HTERT RPE-1 (cell line): Measurements from ENCODE around the gene RAB3C.

ENCODE experiments used
- in situ Hi-C: fragments of 300-500 bp; cut with MboI; formaldehyde crosslinking; loops from 4 replicates; pipeline ENCODE4 v1.14.3; 2020; ENCODE audit warnings: low sequenced_read_pairs

Gene RAB3C

DNA sequence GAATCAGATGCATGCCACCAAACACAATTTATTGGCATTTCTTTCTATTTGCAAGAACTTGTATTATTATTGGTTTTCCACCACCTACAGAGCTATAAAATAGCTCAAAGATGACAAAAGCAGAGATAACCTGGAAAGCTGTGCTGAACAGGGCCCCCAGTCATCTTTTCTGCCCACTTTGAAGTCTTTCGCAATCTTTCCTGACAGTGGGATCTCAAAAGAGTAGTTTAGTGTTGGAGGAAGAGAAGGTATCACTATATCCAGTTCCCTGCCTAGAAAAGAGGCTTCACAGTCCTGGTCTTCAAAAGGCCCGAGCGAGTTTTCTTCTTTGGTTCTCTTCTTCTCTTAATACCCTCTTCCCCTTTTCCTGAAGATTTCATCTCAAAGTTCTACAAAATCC, 231.0 kb downstream of the RAB3C start:
- in situ Hi-C loops: no loop called here

DNA sequence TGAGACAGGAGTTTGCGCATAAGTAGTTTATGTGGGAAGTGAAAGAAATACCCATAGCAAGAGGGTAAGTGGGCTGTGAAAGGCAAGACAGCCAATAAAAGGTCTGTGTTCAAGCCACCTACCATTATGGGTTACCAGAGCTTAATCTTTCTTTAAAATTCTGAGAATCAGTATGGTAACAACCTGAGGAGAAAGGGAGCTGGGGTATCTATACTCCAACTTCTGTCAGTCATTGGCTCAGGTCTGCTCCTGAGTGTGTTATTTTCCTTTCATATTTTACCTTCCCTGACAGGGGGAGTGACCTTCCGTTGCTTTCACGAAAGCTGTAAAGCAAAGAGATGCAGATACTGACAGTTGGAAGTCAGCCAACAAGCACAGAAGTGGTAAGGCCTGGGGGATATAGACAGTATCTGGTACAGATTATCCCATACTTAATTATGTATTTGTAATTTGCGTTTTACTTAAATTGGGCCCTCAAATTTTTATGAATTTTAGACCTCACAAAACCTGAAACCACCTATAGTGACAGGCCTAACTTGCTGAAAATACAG, 233.4 kb downstream of the RAB3C start:
- in situ Hi-C loops: no loop called here

- in situ Hi-C loops: no loop called here
These were observed 235.6 kb downstream of the RAB3C start for GRCh38 chr5:58818465-58818864.

DNA sequence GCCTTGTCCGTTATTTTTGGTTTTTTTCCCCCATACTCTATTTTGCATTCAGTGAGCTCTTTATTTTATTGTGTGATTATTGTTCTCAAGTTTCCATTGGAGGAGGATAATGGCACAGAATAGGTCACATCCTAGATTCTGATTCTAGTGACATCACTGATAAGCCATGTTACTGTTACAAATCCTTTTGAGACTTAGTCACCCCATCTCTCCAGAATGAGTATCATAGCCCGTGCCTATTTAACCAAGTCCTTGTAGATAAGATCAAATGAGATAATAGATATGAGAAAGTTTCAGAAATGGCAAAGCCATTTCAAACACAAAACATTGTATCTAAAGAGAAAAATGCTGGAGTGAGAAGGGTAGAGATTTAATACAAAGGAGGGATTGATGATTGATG, 242.6 kb downstream of the RAB3C start:
- in situ Hi-C loops: no loop called here

DNA sequence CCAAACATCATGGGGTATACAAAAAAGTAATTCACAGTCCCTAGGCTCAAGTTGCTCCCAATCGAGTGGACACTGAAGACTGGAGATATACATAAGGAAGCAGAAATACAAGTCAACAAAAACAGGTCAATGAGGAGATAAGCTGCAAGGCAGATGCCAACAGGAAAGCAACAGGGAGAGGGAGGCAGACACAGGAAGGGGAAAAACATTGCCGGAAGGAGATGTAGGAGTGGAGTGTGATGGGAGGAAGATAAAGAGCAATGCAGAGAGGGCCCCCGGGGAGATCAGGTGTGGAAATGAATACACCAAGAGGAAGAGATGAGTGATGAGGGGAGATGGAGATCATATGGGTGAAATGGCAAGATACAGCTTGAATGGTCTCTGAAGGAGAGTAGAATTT, 243.0 kb downstream of the RAB3C start:
- in situ Hi-C loops: no loop called here

GRCh38 chr5:58827463-58827862, 244.6 kb downstream of the RAB3C start:
- in situ Hi-C loops: no loop called here

DNA sequence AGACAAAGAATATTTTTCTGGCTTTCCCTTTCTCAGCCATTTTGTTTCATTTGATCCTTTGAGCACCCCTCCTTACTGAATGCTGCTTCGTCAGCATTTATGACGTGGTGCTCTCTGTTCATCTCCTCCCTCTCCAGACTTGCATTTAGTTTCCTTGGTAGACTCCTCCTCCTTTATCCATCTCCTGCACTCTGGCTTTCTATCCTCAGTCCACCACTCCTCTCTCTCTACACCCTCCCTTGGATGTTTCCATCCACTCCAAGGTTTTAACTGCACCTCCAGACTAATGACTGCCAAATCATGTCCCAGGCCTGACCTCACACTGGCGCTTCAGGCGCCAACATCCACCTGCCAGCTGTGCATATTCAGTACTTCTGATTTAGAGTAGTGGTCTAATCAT, 245.4 kb downstream of the RAB3C start:
- in situ Hi-C loops: no loop called here

GRCh38 chr5:58834242-58835225, 251.7 kb downstream of the RAB3C start:
- in situ Hi-C loops: no loop called here

DNA sequence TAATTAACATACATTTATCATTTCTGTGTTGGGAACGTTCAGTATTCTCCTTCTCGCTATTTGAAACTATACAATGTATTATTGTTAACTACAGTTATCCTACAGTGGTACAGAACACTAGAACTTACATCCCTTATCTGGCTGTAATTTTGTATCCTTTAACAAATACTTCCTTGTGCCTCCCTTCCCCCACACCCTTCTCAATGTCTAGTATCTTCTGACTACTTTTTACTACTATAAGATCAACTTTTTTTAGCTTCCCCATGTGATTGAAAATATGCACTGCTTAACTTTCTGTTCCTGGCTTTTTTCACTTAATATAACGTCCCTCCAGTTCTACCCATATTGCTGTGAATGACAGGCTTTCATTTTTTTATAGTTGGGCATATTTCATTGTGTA, 253.5 kb downstream of the RAB3C start:
- in situ Hi-C loops: no loop called here

DNA sequence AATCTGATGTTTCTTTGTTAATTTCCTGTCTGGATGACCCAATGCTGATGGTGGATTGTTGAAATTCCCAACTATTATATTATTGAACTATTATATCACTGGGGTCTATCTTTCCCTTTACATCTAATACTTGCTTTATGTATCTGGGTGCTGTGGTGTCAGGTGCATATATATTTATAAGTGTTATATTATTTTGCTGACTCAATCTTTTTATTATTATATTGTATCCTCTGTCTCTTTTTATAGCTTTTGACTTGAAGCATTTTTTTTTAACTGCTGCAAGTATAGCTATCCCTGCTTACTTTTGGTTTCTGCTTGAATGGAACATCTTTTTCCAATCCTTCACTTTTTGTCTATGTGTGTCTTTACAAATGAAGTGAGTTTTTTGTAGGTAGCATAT, 255.9 kb downstream of the RAB3C start:
- in situ Hi-C loops: no loop called here

DNA sequence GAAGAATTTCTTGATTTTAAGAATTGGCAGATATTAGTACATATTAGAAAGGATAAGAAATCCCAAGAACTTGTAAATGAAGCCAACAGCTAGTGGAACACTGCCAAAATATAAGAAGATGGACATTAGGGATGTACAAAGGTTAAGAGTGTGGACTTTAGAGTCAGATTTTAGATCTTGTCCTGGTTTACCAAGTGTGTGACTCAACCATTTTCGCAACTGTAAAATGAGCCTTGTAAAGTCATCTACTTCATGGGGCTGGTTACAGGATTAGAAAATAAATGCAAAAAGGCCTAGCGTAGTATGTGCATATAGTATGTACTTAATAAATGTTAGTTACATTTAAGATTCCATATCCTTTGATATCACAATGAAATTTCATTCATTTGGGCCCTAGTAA, 260.0 kb downstream of the RAB3C start:
- in situ Hi-C loops: no loop called here

- in situ Hi-C loops: no loop called here
These were observed 261.5 kb downstream of the RAB3C start for GRCh38 chr5:58844395-58844794.

- in situ Hi-C loops: no loop called here
These were observed 264.2 kb downstream of the RAB3C start for GRCh38 chr5:58847041-58847440.

DNA sequence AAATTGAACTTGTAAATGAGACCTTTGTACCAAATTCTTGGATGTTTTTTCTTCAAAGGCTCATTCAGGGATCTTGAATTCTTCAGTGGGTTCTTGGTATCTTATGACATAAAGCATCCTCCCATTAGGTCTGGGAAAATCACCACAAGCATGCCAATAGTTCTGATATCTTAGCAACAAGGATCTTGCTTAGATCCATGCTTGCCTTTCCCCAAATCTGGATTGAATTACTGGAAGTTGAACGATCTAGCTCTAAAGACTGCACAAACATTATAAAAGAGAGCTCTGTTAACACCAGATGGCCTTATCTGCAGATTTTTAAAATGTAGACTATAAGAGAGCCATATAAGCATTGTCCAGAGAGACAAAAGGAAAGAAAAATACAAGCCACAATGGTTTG, 266.3 kb downstream of the RAB3C start:
- in situ Hi-C loops: no loop called here

DNA sequence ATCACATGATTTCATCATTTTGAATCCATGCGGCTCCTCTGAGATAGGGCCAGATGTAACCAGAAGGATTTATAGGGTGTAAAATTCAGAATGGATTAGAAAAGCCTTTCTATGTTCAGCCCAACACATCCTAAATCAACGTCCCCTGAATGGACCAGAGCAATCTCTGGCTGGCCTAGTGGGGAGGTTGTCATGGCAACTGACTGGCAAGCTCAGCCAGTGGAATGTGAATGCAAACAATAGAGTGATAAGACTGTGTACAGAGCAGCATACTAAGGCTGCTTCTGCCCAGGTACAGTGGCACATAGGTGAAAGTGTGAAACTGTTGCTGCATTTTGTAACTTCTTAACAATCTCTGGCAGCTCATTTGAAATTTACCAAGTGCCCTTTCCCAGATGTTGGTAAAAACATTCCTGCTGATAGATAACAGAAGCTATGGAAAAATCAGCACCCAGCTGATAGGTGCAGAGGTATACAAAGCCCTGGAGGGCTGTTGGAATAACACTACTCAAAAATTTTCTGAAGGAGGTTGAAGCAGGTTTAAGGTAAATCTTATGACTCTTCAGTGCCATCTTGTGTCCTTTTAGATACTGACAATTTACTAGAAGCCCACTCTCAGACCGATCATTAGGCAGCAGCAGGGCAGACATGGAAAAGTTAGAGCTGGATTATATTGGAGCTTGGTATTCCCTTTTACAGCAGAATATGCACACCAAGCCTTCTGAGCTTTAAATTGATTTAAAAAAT, 267.2 kb downstream of the RAB3C start:
- in situ Hi-C loops: no loop called here

DNA sequence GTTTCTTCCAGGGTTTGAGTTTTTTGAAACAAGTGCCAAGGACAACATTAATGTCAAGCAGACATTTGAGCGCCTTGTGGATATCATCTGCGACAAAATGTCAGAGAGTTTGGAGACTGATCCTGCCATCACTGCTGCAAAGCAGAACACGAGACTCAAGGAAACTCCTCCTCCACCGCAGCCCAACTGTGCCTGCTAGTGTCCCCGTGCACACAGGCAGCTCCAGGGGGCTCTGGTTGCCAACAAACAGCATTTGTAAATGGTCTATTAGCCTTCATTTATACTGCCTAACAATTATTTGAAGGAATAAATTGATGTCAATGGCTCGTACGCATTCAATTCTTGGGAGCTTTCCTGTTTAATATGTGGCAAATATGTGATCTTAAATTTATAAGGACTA, 268.3 kb downstream of the RAB3C start:
- in situ Hi-C loops: no loop called here

GRCh38 chr5:58851571-58851970, 268.7 kb downstream of the RAB3C start:
- in situ Hi-C loops: no loop called here

GRCh38 chr5:58852566-58852965, 269.7 kb downstream of the RAB3C start:
- in situ Hi-C loops: no loop called here

- in situ Hi-C loops: no loop called here
These were observed 271.6 kb downstream of the RAB3C start for GRCh38 chr5:58854441-58854840.

- in situ Hi-C loops: no loop called here
These were observed 273.2 kb downstream of the RAB3C start for GRCh38 chr5:58855851-58856739.

- in situ Hi-C loops: no loop called here
These were observed 274.7 kb downstream of the RAB3C start for GRCh38 chr5:58857609-58858008.
